ENCODE results near the gene CSNK2A2. TPM values are rescaled to one million over a fixed set of nuclear protein-coding genes. Genes with fewer than 3 reads are reported as not detected.

CSNK2A2 gene
- total and polyA plus RNA-seq, 2 of the 8 experiments (the other 6 are each of a cell fraction or from before 2014, with no cell fraction given) = 37.9 to 128 TPM

GRCh38 chr16:58155839-58156238 is 42.1 kb downstream of the CSNK2A2 start:
- Histone ChIP-seq H2AFZ (ENCODE audit: low read length) (no peak overlapping the region), H2BK5ac (ENCODE audit: low read depth, low read length) (no peak overlapping the region), H3K4me3 (ENCODE audit: extremely low read depth in 1 of 4, insufficient read depth in 2 of 4, low read depth in 3 of 4, low read length in 4 of 4) (no peak overlapping the region), H2AK5ac (ENCODE audit: low read depth, low read length) (no peak overlapping the region), H3K79me1 (ENCODE audit: low read depth, low read length) (no peaks in the 10 kb centered on the region), H3K23me2 (ENCODE audit: low read depth, low read length) (no peaks in the 10 kb centered on the region), H2BK15ac (ENCODE audit: low read length) (no peak overlapping the region), H2BK12ac (ENCODE audit: low read depth, low read length) (no peak overlapping the region), H3K4me1 (replicated peaks in 1 of 4; ENCODE audit: control insufficient read depth in 3 of 4, insufficient read depth in 4 of 4, low read length in 3 of 4) (no peaks in the 10 kb centered on the region; a peak in 1 of 7 replicates), H3K4me2 (ENCODE audit: insufficient read depth in 1 of 2, low read depth in 2 of 2, low read length in 2 of 2) (no peak overlapping the region), H3K27me3 (replicated peaks in 1 of 4; ENCODE audit: control insufficient read depth in 3 of 4, extremely low read depth in 1 of 4, insufficient read depth in 3 of 4, low read length in 3 of 4) (no peaks in the 10 kb centered on the region), H3K36me3 (ENCODE audit: control insufficient read depth in 2 of 4, insufficient read depth in 4 of 4, low read length in 3 of 4) (no peaks in the 10 kb centered on the region; a peak in 1 of 8 replicates), H3K4ac (replicated peaks; ENCODE audit: insufficient read length, low read depth, low read length) (no peak overlapping the region), H3K9me3 (ENCODE audit: insufficient read depth in 2 of 2, low read depth in 1 of 2, low read length in 1 of 2) (no peaks in the 10 kb centered on the region), H3K79me2 (ENCODE audit: control insufficient read depth in 1 of 2, insufficient read depth in 2 of 2, low read length in 2 of 2) (no peaks in the 10 kb centered on the region), H4K91ac (replicated peaks; ENCODE audit: insufficient read length, low read length) (no peak overlapping the region), H3K23ac (ENCODE audit: insufficient read length) (no peak overlapping the region), H3K18ac (ENCODE audit: extremely low read depth, low read length) (no peak overlapping the region), H2BK120ac (replicated peaks; ENCODE audit: low read depth, low read length) (no peak overlapping the region), H3K9ac (replicated peaks in 1 of 4; ENCODE audit: extremely low read depth in 1 of 4, low read depth in 3 of 4, low read length in 3 of 4) (no peak overlapping the region), H4K20me1 (replicated peaks in 1 of 2; ENCODE audit: control insufficient read depth in 1 of 2, insufficient read depth in 2 of 2, low read length in 2 of 2) (peaks cover 0 to under 1% of the 10 kb centered on the region in 2 experiments), H3K56ac (replicated peaks; ENCODE audit: insufficient read length, low read depth, low read length) (no peak overlapping the region), H4K8ac (ENCODE audit: extremely low read depth, insufficient read depth, low read length) (no peak overlapping the region), H2BK20ac (ENCODE audit: low read length) (no peak overlapping the region), H4K5ac (ENCODE audit: insufficient read length, low read depth, low read length) (no peak overlapping the region), H3K14ac (ENCODE audit: insufficient read length) (no peak overlapping the region), H3K27ac (ENCODE audit: low read depth, low read length) (no peak overlapping the region)
- FAIRE-seq = no peak
- DNase-seq (ENCODE audit: low read depth in 1 of 2, low spot score in 2 of 2) = no peak
- WGBS, 2 experiments (ENCODE audit: extremely low coverage in 1 of 2, insufficient coverage in 1 of 2, insufficient read length in 1 of 2, insufficient replicate concordance in 2 of 2, low coverage in 1 of 2, low lambda C conversion rate in 2 of 2, missing lambda C conversion rate in 1 of 2) = 82% methylated on average over 2 of the region's 2 CpGs; no CpG with 5 or more reads in 1 of the 2 experiments
- ChIA-PET CTCF (ENCODE audit: partially characterized antibody) (no interaction called here), POLR2A (ENCODE audit: partially characterized antibody) (no interaction called here)
- TF ChIP-seq KDM5A (IDR thresholded peaks at IDR 0.05; ENCODE audit: low read length) = no peak
- no peak for TF ChIP-seq RXRA (IDR thresholded peaks at IDR 0.05; ENCODE audit: insufficient read depth, low read depth, low read length)
- no peak for TF ChIP-seq JUN (IDR thresholded peaks at IDR 0.05; ENCODE audit: low read depth, low read length)
- TF ChIP-seq RBBP5 (IDR thresholded peaks at IDR 0.05; ENCODE audit: borderline replicate concordance, low read depth, low read length) = no peak
- no peak for TF ChIP-seq ATF3 (IDR thresholded peaks at IDR 0.05; ENCODE audit: insufficient read depth, low read depth, low read length)
- TF ChIP-seq TAF7 (optimal IDR thresholded peaks at IDR 0.05; ENCODE audit: borderline replicate concordance, low read depth, low read length) = no peak
- no peak for TF ChIP-seq SIX5 (IDR thresholded peaks at IDR 0.05; ENCODE audit: low read depth, low read length)
- no peak for TF ChIP-seq TCF12 (IDR thresholded peaks at IDR 0.05; ENCODE audit: low read depth, low read length)
- no peak for TF ChIP-seq MAFK (IDR thresholded peaks at IDR 0.05; ENCODE audit: low read depth, low read length)
- TF ChIP-seq CTCF (IDR thresholded peaks at IDR 0.05; ENCODE audit: control extremely low read depth in 1 of 3, insufficient read depth in 1 of 3, low read depth in 1 of 3, low read length in 3 of 3) = no peak
- TF ChIP-seq JUND (IDR thresholded peaks at IDR 0.05; ENCODE audit: low read length) = no peak
- TF ChIP-seq BRCA1 (IDR thresholded peaks at IDR 0.05; ENCODE audit: low read depth, low read length) = no peak

All from H1 (cell line).